Amygdala (tissue), 56 donors: Measurements from ENCODE around the gene CHAF1A.

Source experiments
- DNase-seq, 56 donors: peaks; one replicate each; lab custom pipeline; 2025; lab: John Stamatoyannopoulos, UW

The CHAF1A gene

GRCh38 chr19:4449639-4450028 lies 47.2 kb downstream of the CHAF1A start:
- no peak for DNase-seq

GRCh38 chr19:4452230-4452990 lies 50.0 kb downstream of the CHAF1A start:
- DNase-seq: no peak

GRCh38 chr19:4453232-4454179 lies 51.1 kb downstream of the CHAF1A start:
- no peak for DNase-seq

GRCh38 chr19:4454747-4455718 lies 52.6 kb downstream of the CHAF1A start:
- no peak for DNase-seq

- DNase-seq: peak in 15 of 56 donors; percentile 2 to 58 (median 30)
Measured at GRCh38 chr19:4455719-4456475, 53.5 kb downstream of the CHAF1A start.

- DNase-seq: peak in 17 of 56 donors; percentile 14 to 67 (median 37)
Measured at GRCh38 chr19:4456476-4456842, 54.0 kb downstream of the CHAF1A start.

- DNase-seq: peak in 27 of 56 donors; percentile 5 to 67 (median 47)
Measured at GRCh38 chr19:4456843-4457653, 54.6 kb downstream of the CHAF1A start.

- peak; percentile 40 to 99 (median 93) for DNase-seq
Measured at GRCh38 chr19:4457654-4458395, 55.4 kb downstream of the CHAF1A start, which contains the start of gene UBXN6. Gene UBXN6 (minus strand): TSS chr19:4457794. CDS start chr19:4457697, 97 bp downstream.

- DNase-seq: no peak
Measured at GRCh38 chr19:4464815-4465581, 62.6 kb downstream of the CHAF1A start.

GRCh38 chr19:4467835-4468234 lies 65.4 kb downstream of the CHAF1A start:
- no peak for DNase-seq

GRCh38 chr19:4471403-4472173 lies 69.1 kb downstream of the CHAF1A start:
- peak; percentile 78 to 100 (median 99) for DNase-seq

GRCh38 chr19:4472174-4472974 lies 69.9 kb downstream of the CHAF1A start, which contains the start of gene HDGFL2:
Gene HDGFL2 (plus strand): TSS chr19:4472297. CDS start chr19:4472351, 54 bp downstream.
- DNase-seq: peak in 1 of 56 donors; percentile 95

- no peak for DNase-seq
Measured at GRCh38 chr19:4473011-4473762, 70.7 kb downstream of the CHAF1A start.

GRCh38 chr19:4473763-4474513 lies 71.5 kb downstream of the CHAF1A start:
- no peak for DNase-seq
